NT2/D1 (cell line): ENCODE results near the gene OR1F1.

Source experiments
- SUZ12 ChIP-seq: IDR thresholded peaks from 2 replicates; pipeline ENCODE4 v1.6.1; 2011; ENCODE audit not compliant: insufficient read length, insufficient read depth; ENCODE audit errors: extremely low read depth
- ZNF274 ChIP-seq: IDR thresholded peaks from 2 replicates; pipeline ENCODE4 v1.6.1; 2011; ENCODE audit warnings: mild to moderate bottlenecking, low read depth, low read length

GRCh38 chr16:3216263-3216640, 28.2 kb downstream of the OR1F1 start:
- no peak for TF ChIP-seq ZNF274
- TF ChIP-seq SUZ12: no peak
